NCI-H2171 treated with DMSO at 0.1 percent for 48 hours (cell line): ENCODE data around the gene EPO.
"Not testable (repeated sequence)": the region's sequence is repeated elsewhere in the genome, so short reads cannot be mapped to it uniquely, and the experiment has no call there.

Experiments
- DNase-seq: peaks from one replicate; lab custom pipeline; 2025; lab: John Stamatoyannopoulos, UW

Gene EPO

GRCh38 chr7:100736671-100737070, 16.4 kb downstream of the EPO start:
- DNase-seq = no peak

GRCh38 chr7:100739934-100740333, 19.7 kb downstream of the EPO start:
- DNase-seq = no peak

GRCh38 chr7:100744605-100745004, 24.3 kb downstream of the EPO start:
- no peak for DNase-seq

DNA sequence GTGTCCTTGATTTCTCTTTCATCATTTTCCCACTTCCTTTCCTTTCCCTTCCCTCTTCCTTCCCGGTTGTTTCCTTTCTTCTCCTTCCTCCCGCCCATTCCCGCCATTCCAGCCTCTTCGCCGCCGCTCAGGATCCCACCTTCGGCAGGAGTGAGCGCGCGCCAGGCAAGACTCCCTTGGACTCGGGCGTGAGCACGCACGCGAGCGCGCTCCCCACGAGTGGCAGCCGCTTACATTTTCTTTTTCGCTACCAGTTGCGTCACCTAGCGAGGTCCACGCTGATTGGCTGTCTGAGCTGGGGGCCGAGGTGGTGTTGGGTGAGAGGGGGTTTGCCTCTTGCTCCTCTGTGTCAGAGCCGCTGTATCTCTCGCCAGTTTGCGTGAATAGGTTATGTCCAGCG, 24.9 kb downstream of the EPO start:
- DNase-seq = no peak

- no peak for DNase-seq
Measured at GRCh38 chr7:100752994-100753393, 32.7 kb downstream of the EPO start.

DNA sequence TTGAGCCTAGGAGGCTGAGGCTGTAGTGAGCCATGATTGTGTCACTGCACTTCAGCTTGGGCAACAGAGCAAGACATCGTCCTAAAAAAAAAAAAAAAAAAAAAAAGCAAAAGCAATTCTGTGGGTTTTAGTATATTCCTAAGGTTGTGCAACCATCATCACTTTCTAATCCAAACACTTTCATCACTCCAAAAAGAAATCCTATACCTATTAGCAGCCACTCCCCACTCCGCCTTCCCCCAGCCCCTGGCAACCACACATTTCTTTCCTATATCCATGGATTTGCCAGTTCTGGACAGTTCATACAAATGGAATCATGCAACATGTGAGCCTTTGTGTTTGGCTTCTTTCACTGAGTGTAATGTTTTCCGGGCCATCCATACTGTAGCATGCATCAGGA, 33.5 kb downstream of the EPO start:
- no peak for DNase-seq

- DNase-seq = no peak
Measured at GRCh38 chr7:100759357-100760171, 39.3 kb downstream of the EPO start.

DNA sequence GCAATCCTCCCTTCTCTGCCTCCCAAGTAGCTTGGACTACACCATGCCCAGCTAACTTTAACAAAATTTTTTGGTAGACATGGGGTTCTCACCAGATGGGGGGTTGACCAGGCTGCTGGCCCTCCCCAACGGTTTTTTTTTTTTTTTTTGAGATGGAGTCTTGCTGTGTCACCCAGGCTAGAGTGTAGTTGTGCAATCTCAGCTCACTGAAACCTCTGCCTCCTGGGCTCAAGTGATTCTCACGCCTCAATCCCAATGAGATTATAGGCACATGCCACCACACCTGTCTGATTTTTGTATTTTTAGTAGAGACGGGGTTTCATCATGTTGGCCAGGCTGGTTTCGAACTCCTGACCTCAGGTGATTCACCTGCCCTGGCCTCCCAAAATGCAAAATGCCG, 42.6 kb downstream of the EPO start:
- DNase-seq = not testable (repeated sequence)

DNA sequence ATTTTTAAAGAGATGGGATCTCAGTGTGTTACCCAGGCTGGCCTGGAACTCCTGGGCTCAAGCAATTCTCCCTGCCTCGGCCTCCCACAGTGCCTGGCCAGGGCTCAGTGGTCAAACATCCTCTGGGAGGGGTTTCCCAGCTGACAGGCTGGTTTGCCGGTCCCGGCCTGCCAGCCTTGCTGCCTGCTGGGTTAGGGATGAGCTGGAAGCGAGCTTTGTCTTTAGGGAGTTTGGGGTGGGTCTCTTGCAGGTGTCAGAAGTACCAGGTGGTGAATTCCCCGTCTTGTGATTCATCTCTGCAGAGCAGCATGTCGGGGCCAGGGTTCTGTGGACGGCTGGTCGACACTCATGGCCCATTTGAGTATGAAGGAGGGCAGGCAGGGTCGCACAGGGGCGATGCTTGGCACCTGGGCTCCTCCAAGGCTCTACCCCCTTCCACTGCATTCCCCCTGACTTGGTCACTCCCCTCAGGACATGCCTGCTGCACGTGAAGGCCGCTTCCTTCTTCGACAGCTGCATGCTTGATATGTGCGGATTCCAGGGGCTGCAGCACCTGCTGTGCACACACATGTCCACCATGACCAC, 43.4 kb downstream of the EPO start:
- no peak for DNase-seq

- DNase-seq = no peak
Measured at GRCh38 chr7:100764841-100765240, 44.6 kb downstream of the EPO start.

- no peak for DNase-seq
Measured at GRCh38 chr7:100765250-100765649, 45.0 kb downstream of the EPO start.

DNA sequence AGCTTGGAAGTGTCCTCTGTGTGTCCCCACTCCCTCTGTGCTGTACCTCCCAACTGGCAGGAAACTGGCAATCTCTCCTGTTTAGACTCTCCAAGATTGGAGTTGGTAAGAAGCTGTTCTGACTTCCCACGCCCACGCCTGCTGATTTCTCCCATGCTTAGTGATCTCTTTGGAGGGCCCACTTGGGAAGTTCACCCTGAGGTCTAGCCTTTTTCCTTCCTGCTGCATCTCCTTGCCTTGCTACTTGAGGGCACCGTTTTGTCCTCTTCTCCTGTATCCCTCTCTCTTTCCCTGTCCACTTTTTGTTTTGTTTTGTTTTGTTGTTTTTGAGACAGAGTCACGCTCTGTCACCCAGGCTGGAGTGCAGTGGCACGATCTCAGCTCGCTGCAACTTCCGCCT, 48.5 kb downstream of the EPO start:
- no peak for DNase-seq
